K562 (cell line): Measurements from ENCODE around the gene GLRX2. TPM values are rescaled to one million over a fixed set of nuclear protein-coding genes. Genes with fewer than 3 reads are reported as not detected.

Experiments
- ELK3 ChIP-seq: fragments of 450-650 bp; formaldehyde crosslinking; IDR thresholded peaks from 2 replicates; pipeline ENCODE4 v1.4.0; 2020; ENCODE audit warnings: mild to moderate bottlenecking
- GTF2E2 ChIP-seq: fragments of 200-800 bp; sonication (Bioruptor generic); IDR thresholded peaks from 2 replicates; pipeline ENCODE4 v1.6.1; 2016; ENCODE audit warnings: missing genetic modification characterization, missing compliant biosample characterization
- NEUROD1 ChIP-seq: fragments of 150-350 bp; IDR thresholded peaks from 2 replicates; pipeline ENCODE4 v1.6.1; 2014; ENCODE audit warnings: borderline replicate concordance, low read length, low read depth; ENCODE audit not compliant: partially characterized antibody
- PRDM10 ChIP-seq: fragments of 450-650 bp; IDR thresholded peaks from 2 replicates; pipeline ENCODE4 v1.6.1; 2018; ENCODE audit not compliant: partially characterized antibody
- PYGO2 ChIP-seq: fragments of 450-650 bp; IDR thresholded peaks from 2 replicates; pipeline ENCODE4 v1.6.1; 2016; ENCODE audit warnings: mild to moderate bottlenecking, missing genetic modification characterization, moderate library complexity, missing compliant biosample characterization
- SAP30 ChIP-seq: fragments of 200-600 bp; sonication (generic); IDR thresholded peaks from 2 replicates; pipeline ENCODE4 v1.6.1; 2012; ENCODE audit warnings: borderline replicate concordance, low read depth, mild to moderate bottlenecking, moderate library complexity, low read length, control low read depth, inconsistent platforms; ENCODE audit not compliant: insufficient read depth, poor library complexity, severe bottlenecking
- TOE1 ChIP-seq, 2 experiments: fragments of 450-650 bp in 1 of 2; sonication (generic) in 1 of 2; formaldehyde crosslinking in 1 of 2; IDR thresholded peaks; 2 replicates each; pipeline versions ENCODE4 v1.7.1 to v1.8.0; 2016 to 2022; ENCODE audit warnings: borderline replicate concordance in 2 of 2, mild to moderate bottlenecking in 2 of 2, antibody characterized with exemption in 1 of 2, inconsistent platforms in 1 of 2, low read depth in 1 of 2, missing genetic modification reagents in 1 of 2, moderate library complexity in 1 of 2
- ZMIZ1 ChIP-seq, 2 experiments: fragments of 150-350 bp in 1 of 2; IDR thresholded peaks; 2 replicates each; pipeline ENCODE4 v1.6.1; 2012 to 2016; ENCODE audit warnings: low read depth in 2 of 2, low read length in 2 of 2, mild to moderate bottlenecking in 1 of 2, moderate library complexity in 1 of 2
- polyA plus RNA-seq, 8 experiments: library from polyadenylated mRNA; depleted of rRNA in 4 of 8; stranded (reverse) in 5 of 8; unstranded in 3 of 8; fragments of >200 nt; fragmentation: Nextera tagmentation in 2 of 8; fragmentation: Illumina TruSeq in 1 of 8; extraction: Ambion mirVana in 2 of 8; extraction: Trizol in 1 of 8; gene quantifications; 2 replicates each; pipeline versions ENCODE4 v1.2.1 to v1.2.3, GENCODE V29; 2011 to 2014; ENCODE audit warnings: inconsistent platforms in 1 of 8, missing spikeins in 1 of 8
- total RNA-seq, 7 experiments: library from RNA; depleted of rRNA in 6 of 7; stranded (reverse); fragments of >200 nt in 6 of 7; fragmentation: Illumina TruSeq in 2 of 7; extraction: Trizol in 2 of 7; gene quantifications; 2 replicates each; pipeline versions ENCODE4 v1.2.1 to v1.2.3, GENCODE V29; 2011 to 2021; ENCODE audit warnings: low replicate concordance in 1 of 7
- TF ChIP-seq, protein P1 (sequence below): sonication (generic); formaldehyde crosslinking; IDR thresholded peaks from 2 replicates; pipeline ENCODE4 v1.4.0; 2020; ENCODE audit warnings: mild to moderate bottlenecking, missing genetic modification reagents
- TF ChIP-seq, protein P2 (sequence below): fragments of 250-450 bp; sonication (Bioruptor Pico); IDR thresholded peaks from 2 replicates; pipeline ENCODE4 v1.4.0; 2020; ENCODE audit warnings: mild to moderate bottlenecking, moderate library complexity, borderline replicate concordance

Gene GLRX2
- total and polyA plus RNA-seq, 9 of the 15 experiments (the other 6 are each of a cell fraction or from before 2014, with no cell fraction given), result 13.3 to 82.6 (median 55.1) TPM

DNA sequence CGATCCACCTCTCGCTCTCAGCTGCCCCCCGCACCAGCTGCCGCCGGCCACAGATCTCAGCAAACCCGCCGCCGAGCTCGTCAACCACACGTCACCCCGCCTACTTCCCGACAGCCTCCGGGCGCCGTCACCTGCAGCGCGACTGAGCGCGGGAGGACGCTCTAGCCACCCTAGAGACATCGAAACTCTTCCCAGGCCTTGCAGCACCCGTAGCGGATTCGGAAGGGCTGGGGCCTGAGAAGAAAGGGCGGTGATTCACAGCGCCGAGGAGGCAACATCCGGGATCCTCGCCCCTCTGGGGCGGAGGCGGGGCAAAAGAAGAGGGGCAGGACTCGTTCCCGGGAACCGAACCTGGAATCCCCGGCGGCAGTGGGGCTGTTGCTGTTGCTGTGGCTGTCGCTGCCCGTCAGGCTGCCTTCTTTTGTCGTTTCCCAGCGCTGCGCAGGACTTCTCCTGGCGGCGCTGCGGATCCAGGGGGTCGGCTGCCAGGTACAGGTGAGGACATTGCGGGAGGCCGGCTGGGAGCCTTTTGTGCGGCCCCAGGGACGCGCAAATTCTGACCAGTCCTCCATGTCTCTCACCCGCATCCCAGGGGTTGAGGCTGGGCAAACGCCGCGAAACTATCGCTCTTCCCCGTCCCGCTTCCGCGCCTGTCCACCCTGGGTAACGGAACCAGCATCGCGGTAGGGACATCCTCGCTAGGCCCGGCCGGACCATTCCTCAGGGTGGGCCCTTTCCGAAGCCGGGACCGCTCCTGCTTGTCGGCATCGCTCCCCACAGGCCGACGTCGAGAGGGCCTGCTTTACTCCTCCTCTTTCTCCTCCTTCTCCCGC lies 45.7 kb downstream of the GLRX2 start, which contains the start of the genes RO60 and UCHL5 (continued):
- TF ChIP-seq PRDM10, result peak; percentile 73
- peak in 1 of 2 experiments; percentile 72; a peak in 2 of 4 replicates for TF ChIP-seq ZMIZ1 (IDR thresholded peaks at IDR 0.05; ENCODE audit: low read depth in 2 of 2, low read length in 2 of 2)
- TF ChIP-seq TOE1 (IDR thresholded peaks at IDR 0.05; ENCODE audit: borderline replicate concordance), result peak; percentile 88
- TF ChIP-seq TOE1 (CRISPR knock-in tag; IDR thresholded peaks at IDR 0.05; ENCODE audit: borderline replicate concordance, low read depth), result no peak
- no peak for TF ChIP-seq ELK3
- TF ChIP-seq PYGO2 (tag), result no peak
- TF ChIP-seq, protein P1, sequence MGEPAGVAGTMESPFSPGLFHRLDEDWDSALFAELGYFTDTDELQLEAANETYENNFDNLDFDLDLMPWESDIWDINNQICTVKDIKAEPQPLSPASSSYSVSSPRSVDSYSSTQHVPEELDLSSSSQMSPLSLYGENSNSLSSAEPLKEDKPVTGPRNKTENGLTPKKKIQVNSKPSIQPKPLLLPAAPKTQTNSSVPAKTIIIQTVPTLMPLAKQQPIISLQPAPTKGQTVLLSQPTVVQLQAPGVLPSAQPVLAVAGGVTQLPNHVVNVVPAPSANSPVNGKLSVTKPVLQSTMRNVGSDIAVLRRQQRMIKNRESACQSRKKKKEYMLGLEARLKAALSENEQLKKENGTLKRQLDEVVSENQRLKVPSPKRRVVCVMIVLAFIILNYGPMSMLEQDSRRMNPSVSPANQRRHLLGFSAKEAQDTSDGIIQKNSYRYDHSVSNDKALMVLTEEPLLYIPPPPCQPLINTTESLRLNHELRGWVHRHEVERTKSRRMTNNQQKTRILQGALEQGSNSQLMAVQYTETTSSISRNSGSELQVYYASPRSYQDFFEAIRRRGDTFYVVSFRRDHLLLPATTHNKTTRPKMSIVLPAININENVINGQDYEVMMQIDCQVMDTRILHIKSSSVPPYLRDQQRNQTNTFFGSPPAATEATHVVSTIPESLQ (CRISPR knock-in tag), result peak; percentile 23; the same call in 1 of the 2 replicates
- peak; percentile 86 for TF ChIP-seq NEUROD1
- peak; percentile 77 for TF ChIP-seq SAP30
- TF ChIP-seq GTF2E2 (tag), result peak; percentile 87; the same call in 1 of the 2 replicates
- TF ChIP-seq, protein P2, sequence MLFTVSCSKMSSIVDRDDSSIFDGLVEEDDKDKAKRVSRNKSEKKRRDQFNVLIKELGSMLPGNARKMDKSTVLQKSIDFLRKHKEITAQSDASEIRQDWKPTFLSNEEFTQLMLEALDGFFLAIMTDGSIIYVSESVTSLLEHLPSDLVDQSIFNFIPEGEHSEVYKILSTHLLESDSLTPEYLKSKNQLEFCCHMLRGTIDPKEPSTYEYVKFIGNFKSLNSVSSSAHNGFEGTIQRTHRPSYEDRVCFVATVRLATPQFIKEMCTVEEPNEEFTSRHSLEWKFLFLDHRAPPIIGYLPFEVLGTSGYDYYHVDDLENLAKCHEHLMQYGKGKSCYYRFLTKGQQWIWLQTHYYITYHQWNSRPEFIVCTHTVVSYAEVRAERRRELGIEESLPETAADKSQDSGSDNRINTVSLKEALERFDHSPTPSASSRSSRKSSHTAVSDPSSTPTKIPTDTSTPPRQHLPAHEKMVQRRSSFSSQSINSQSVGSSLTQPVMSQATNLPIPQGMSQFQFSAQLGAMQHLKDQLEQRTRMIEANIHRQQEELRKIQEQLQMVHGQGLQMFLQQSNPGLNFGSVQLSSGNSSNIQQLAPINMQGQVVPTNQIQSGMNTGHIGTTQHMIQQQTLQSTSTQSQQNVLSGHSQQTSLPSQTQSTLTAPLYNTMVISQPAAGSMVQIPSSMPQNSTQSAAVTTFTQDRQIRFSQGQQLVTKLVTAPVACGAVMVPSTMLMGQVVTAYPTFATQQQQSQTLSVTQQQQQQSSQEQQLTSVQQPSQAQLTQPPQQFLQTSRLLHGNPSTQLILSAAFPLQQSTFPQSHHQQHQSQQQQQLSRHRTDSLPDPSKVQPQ (CRISPR knock-in tag), result no peak
